Neuron (in vitro differentiated cells): ENCODE results near the gene RASAL2.
"Not testable (repeated sequence)": the region's sequence is repeated elsewhere in the genome, so short reads cannot be mapped to it uniquely, and the experiment has no call there.

Experiments used
- H2AFZ ChIP-seq: one replicate; pipeline ENCODE4 v1.6.1; 2013; ENCODE audit warnings: low read depth, mild to moderate bottlenecking, inconsistent platforms, low read length, moderate library complexity
- H3K27me3 ChIP-seq: one replicate; pipeline ENCODE4 v1.6.1; 2013; ENCODE audit warnings: low read length; ENCODE audit not compliant: insufficient read depth
- H3K36me3 ChIP-seq: one replicate; pipeline ENCODE4 v1.6.1; 2013; ENCODE audit warnings: low read length; ENCODE audit not compliant: insufficient read depth
- H3K4me1 ChIP-seq: one replicate; pipeline ENCODE4 v1.6.1; 2013; ENCODE audit warnings: low read length; ENCODE audit not compliant: insufficient read depth
- H3K4me3 ChIP-seq: 2 replicates; pipeline ENCODE4 v1.5.1; 2013; ENCODE audit warnings: mild to moderate bottlenecking, low read length, moderate library complexity
- H3K9me3 ChIP-seq: one replicate; pipeline ENCODE4 v1.6.1; 2013; ENCODE audit warnings: low read length

The RASAL2 gene

GRCh38 chr1:178086294-178086693 lies 7.6 kb upstream of the RASAL2 start:
- H3K4me1 ChIP-seq, result no peaks in the 10 kb centered on the region
- no peak overlapping the region for H3K4me3 ChIP-seq
- no peaks in the 10 kb centered on the region for H3K9me3 ChIP-seq
- no peaks in the 10 kb centered on the region for H3K36me3 ChIP-seq
- no peak overlapping the region for H2AFZ ChIP-seq
- H3K27me3 ChIP-seq, result no peaks in the 10 kb centered on the region

- Histone ChIP-seq H3K9me3 (no peaks in the 10 kb centered on the region), H2AFZ (no peak overlapping the region), H3K36me3 (no peaks in the 10 kb centered on the region), H3K27me3 (no peaks in the 10 kb centered on the region), H3K4me1 (no peaks in the 10 kb centered on the region), H3K4me3 (no peak overlapping the region)
Observed at GRCh38 chr1:178086766-178087165, 7.1 kb upstream of the RASAL2 start.

DNA sequence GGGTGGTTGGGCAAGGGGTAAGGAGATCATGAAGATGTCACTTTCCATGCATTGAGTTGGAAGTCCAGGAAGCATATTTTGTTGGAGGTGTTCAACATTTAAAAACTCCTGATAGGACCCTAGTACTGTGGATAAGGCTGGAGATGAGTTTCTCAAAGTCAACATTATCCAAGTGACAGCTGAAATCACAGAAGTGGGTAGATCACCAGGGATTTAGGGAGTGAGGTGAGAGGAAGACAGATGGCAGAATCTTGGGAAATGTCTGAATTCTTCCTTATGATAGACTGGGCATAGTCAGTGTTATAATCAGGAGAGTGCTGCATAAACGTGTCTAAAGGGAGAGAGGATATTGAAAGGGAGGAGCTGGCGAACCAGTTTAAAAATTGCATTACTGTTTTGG lies 5.3 kb upstream of the RASAL2 start:
- Histone ChIP-seq H3K27me3 (no peaks in the 10 kb centered on the region), H3K4me1 (peaks cover 10% of the 10 kb centered on the region), H3K36me3 (no peaks in the 10 kb centered on the region), H2AFZ (no peak overlapping the region), H3K9me3 (no peaks in the 10 kb centered on the region), H3K4me3 (no peak overlapping the region)

DNA sequence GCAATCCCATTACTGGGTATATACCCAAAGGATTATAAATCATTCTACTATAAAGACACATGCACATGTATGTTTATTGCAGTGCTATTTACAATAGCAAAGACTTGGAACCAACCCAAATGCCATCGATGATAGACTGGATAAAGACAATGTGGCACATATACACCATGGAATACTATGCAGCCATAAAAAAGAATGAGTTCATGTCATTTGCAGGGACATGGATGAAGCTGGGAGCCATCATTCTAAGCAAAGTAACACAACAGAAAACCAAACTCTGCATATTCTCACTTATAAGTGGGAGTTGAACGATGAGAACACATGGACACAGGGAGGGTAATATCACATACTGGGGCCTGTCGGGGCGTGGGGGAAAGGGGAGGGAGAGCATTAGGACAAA lies 2.5 kb upstream of the RASAL2 start:
- not testable (repeated sequence) for H3K4me3 ChIP-seq, H2AFZ ChIP-seq, H3K27me3 ChIP-seq, H3K36me3 ChIP-seq, H3K9me3 ChIP-seq
- peaks cover 24% of the 10 kb centered on the region for H3K4me1 ChIP-seq

DNA sequence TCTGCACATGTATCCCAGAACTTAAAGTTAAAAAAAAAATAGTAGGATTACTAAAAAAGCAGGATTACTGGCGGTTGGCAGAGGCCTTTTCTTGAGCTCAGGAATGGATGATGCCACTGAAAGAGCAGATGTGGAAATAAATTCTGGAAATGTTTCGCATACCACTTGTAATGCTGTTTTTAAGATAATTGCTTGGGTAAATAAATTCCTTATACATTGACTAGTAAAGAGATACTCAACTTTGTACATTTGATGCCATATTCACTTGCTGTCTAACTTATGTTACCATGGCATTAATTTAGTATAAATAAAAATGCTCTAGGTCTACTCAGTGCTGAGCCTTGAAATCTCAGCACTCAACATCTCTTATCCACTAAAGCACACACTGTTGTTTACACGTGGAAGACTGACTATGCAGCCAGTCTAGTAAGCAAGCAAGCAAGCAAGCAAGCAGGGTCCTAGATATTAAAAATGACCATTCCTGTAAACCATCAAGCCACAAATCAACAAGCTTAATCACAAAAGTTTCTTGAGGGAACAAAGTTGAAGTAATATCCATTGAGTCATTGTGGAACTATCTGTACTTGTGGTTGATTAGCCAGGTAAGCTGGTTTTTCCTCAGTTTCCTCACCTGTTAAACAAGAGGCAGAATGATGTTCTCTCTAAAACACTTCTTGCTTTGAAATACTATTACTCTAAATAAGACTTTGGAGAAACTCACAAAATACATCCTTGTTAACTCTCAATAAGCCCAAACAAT lies 1.7 kb upstream of the RASAL2 start:
- H3K4me3 ChIP-seq, result peak overlapping the region; percentile 69
- H3K36me3 ChIP-seq, result no peaks in the 10 kb centered on the region
- no peaks in the 10 kb centered on the region for H3K9me3 ChIP-seq
- no peak overlapping the region for H2AFZ ChIP-seq
- peaks cover 29% of the 10 kb centered on the region for H3K4me1 ChIP-seq
- H3K27me3 ChIP-seq, result no peaks in the 10 kb centered on the region

DNA sequence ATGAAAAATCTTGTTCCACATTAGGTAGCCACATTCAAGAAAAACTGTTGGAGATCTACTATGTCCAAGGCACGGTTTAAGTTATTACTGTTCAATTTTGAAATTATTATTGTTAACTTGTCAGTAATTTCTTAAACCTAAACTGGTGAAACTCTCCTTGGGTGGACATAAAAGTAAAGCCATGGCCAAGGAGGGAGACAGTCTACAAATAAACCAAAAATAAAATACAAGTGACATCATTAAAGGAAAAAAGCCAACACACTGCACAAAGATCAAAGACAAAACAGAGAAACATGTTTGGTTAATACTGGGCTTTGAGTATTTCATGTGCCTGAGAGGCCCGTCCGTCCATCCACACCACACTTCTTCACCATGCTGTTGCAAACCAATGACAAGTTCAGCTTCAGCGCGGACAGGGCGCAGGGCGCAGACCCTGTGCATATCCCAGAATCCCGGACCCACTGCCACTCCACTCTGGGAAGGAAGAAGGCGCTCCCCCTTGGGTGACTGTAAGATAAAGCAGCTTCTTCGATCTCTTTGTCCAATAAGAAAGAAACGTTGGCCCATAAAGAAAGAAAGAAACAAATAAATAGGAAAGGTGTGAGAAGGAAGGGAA lies 918 bp upstream of the RASAL2 start:
- Histone ChIP-seq H3K4me1 (peaks cover 29% of the 10 kb centered on the region), H3K27me3 (no peaks in the 10 kb centered on the region), H2AFZ (peak overlapping the region; percentile 73), H3K9me3 (no peaks in the 10 kb centered on the region), H3K4me3 (peak overlapping the region; percentile 69), H3K36me3 (no peaks in the 10 kb centered on the region)

GRCh38 chr1:178093494-178093950 lies 382 bp upstream of the RASAL2 start:
- H3K27me3 ChIP-seq, result no peaks in the 10 kb centered on the region
- H3K4me1 ChIP-seq, result peaks cover 34% of the 10 kb centered on the region

DNA sequence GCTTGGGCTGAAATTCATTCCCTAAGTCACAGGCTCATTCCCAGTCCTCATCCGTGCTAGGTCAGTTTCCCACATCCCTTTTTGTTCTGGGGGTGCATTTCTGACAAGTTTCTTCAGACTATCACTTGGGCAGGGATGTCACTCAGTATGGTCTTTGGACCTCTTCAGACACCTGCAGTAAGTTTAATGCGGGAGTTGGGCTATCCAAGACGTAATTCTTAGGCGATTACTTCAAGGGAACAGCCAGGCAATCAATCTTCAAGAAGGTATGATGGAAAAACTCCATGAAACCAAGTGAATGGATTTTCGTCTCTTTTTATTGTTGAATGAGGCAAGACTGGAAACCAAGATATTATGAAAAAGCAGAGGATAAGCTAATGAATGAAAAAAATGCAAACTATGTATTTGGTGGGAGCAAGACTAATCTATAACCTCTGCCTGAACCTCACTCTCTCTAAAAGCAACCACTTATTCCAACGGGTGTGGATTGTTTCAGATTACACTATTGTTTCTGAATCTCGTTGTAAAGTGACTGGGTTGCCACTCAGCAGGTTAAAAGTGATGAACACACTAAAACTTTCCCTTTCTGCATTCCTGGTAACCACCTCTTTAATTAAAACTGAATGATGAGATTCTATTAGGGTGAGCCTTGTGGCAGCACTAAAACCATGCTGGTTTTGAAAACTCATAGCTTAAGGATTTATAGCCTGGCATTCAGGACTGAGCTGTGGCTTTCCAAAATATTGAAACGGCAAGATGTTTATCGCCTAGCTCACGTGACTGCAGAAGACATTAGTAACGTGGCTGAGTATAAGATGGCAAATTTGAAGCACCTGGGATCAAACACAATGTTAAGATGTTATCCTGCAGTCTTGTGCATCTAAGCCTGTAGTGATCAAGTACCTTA lies 1.1 kb downstream of the RASAL2 start:
- no peak overlapping the region for H2AFZ ChIP-seq
- peaks cover 34% of the 10 kb centered on the region for H3K4me1 ChIP-seq
- H3K4me3 ChIP-seq, result peak overlapping the region; percentile 69
- H3K36me3 ChIP-seq, result no peaks in the 10 kb centered on the region
- H3K9me3 ChIP-seq, result no peaks in the 10 kb centered on the region
- no peaks in the 10 kb centered on the region for H3K27me3 ChIP-seq

More at GRCh38 chr1:178093494-178093950, 382 bp upstream of the RASAL2 start:
- no peaks in the 10 kb centered on the region for H3K9me3 ChIP-seq
- H3K36me3 ChIP-seq, result no peaks in the 10 kb centered on the region
- H2AFZ ChIP-seq, result peak overlapping the region; percentile 73
- H3K4me3 ChIP-seq, result peak overlapping the region; percentile 69

GRCh38 chr1:178096421-178096820 lies 2.5 kb downstream of the RASAL2 start:
- no peaks in the 10 kb centered on the region for H3K27me3 ChIP-seq
- peak overlapping the region; percentile 69 for H3K4me3 ChIP-seq
- H3K4me1 ChIP-seq, result peaks cover 34% of the 10 kb centered on the region
- no peaks in the 10 kb centered on the region for H3K36me3 ChIP-seq
- H3K9me3 ChIP-seq, result no peaks in the 10 kb centered on the region
- H2AFZ ChIP-seq, result no peak overlapping the region

GRCh38 chr1:178098262-178098661 lies 4.4 kb downstream of the RASAL2 start:
- no peaks in the 10 kb centered on the region for H3K36me3 ChIP-seq
- no peak overlapping the region for H2AFZ ChIP-seq
- H3K9me3 ChIP-seq, result no peaks in the 10 kb centered on the region
- no peaks in the 10 kb centered on the region for H3K27me3 ChIP-seq
- peaks cover 27% of the 10 kb centered on the region for H3K4me1 ChIP-seq
- no peak overlapping the region for H3K4me3 ChIP-seq

- Histone ChIP-seq H2AFZ (no peak overlapping the region), H3K9me3 (no peaks in the 10 kb centered on the region), H3K27me3 (no peaks in the 10 kb centered on the region), H3K4me3 (no peak overlapping the region), H3K4me1 (peaks cover 17% of the 10 kb centered on the region), H3K36me3 (no peaks in the 10 kb centered on the region)
Observed at GRCh38 chr1:178101266-178101630, 7.3 kb downstream of the RASAL2 start.

DNA sequence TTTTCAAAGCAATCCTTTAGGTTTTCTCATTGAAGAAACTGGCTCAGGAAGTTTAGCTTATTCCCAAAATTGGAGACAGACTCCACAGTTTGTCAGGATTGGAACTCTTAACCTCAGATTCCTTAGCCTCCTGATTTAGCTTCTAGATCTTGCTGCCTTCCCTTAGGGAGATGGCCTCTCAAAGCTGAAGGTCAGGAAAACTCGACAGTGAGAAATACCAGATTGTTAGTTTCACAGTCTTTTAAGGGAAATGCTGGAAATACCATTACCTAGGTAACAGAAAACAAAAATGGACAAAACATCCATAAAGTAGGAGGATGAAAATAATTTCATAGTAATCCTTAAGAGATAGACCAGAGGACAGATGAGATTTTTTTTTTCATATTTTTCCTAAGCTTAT lies 7.8 kb downstream of the RASAL2 start:
- no peak overlapping the region for H2AFZ ChIP-seq
- H3K36me3 ChIP-seq, result no peaks in the 10 kb centered on the region
- H3K4me1 ChIP-seq, result peaks cover 13% of the 10 kb centered on the region
- no peaks in the 10 kb centered on the region for H3K27me3 ChIP-seq
- H3K4me3 ChIP-seq, result no peak overlapping the region
- H3K9me3 ChIP-seq, result no peaks in the 10 kb centered on the region

DNA sequence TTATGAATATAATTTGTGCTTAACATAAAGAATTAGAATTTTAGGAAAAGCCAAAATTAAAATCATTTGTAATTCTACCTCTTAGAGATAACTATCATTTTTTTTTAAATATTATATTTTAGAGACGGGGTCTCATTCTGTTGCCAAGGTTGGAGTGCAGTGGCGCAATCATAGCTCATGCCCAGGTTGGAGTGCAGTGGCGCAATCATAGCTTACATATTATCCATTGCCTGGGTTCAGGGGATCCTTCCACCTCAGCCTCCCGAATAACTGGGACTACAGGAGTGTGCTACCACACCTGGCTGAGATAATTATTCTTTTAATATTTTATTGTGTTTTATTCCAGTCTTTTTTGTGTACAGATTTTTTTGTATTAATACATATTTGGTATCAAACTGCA lies 8.3 kb downstream of the RASAL2 start:
- Histone ChIP-seq H3K4me3 (no peak overlapping the region), H3K36me3 (no peaks in the 10 kb centered on the region), H3K9me3 (no peaks in the 10 kb centered on the region), H3K27me3 (no peaks in the 10 kb centered on the region), H3K4me1 (peaks cover 10% of the 10 kb centered on the region), H2AFZ (no peak overlapping the region)
